Heart left ventricle (tissue), 16 donors: Measurements from ENCODE around the gene RAD51. TPM values are rescaled to one million over a fixed set of nuclear protein-coding genes. Genes with fewer than 3 reads are reported as not detected.
"Not testable (repeated sequence)": the region's sequence is repeated elsewhere in the genome, so short reads cannot be mapped to it uniquely, and the experiment has no call there.

Experiments used
- ATAC-seq, 4 donors: fragments of 200-7000 bp; cut with Tn5 transposase; one replicate each; pipeline ENCODE4 v1.9.1; 2020 to 2022; ENCODE audit warnings: moderate library complexity in 4 of 4, mild to moderate bottlenecking in 3 of 4, moderate number of reproducible peaks in 1 of 4
- DNase-seq, 5 donors: peaks; one replicate each; pipeline ENCODE4 v3.0.0-alpha.2; 2020
- H3K27ac ChIP-seq, 12 donors: fragments of 200-600 bp; sonication (generic) in 4 of 12; one replicate each; pipeline versions ENCODE4 v1.5.0 to v1.8.0; 2016 to 2022; ENCODE audit warnings: mild to moderate bottlenecking in 2 of 12
- H3K27me3 ChIP-seq, 9 donors: fragments of 200-600 bp; sonication (generic) in 2 of 9; one replicate each; pipeline versions ENCODE4 v1.5.1 to v1.8.0; 2016 to 2022; ENCODE audit warnings: mild to moderate bottlenecking in 3 of 9
- H3K36me3 ChIP-seq, 9 donors: fragments of 200-600 bp; sonication (generic) in 2 of 9; one replicate each; pipeline versions ENCODE4 v1.5.0 to v1.8.0; 2018 to 2022; ENCODE audit warnings: mild to moderate bottlenecking in 2 of 9
- H3K4me1 ChIP-seq, 12 donors: fragments of 200-600 bp; sonication (generic) in 4 of 12; one replicate each; pipeline versions ENCODE4 v1.5.0 to v1.8.0; 2016 to 2022; ENCODE audit warnings: mild to moderate bottlenecking in 3 of 12
- H3K4me3 ChIP-seq, 12 donors: fragments of 200-600 bp; sonication (generic) in 4 of 12; one replicate each; pipeline versions ENCODE4 v1.5.0 to v1.8.0; 2017 to 2022; ENCODE audit warnings: mild to moderate bottlenecking in 9 of 12, moderate library complexity in 4 of 12
- H3K9me3 ChIP-seq, 12 donors: fragments of 200-600 bp; sonication (generic) in 4 of 12; one replicate each; pipeline versions ENCODE4 v1.5.0 to v1.8.0; 2016 to 2022; ENCODE audit warnings: mild to moderate bottlenecking in 1 of 12
- CTCF ChIP-seq, 12 donors: fragments of 200-600 bp; sonication (generic) in 4 of 12; IDR thresholded peaks; one replicate each; pipeline versions ENCODE4 v1.5.0 to v1.8.0; 2018 to 2022; ENCODE audit warnings: antibody characterized with exemption in 12 of 12, mild to moderate bottlenecking in 5 of 12
- POLR2A ChIP-seq, 2 donors: fragments of 450-650 bp; IDR thresholded peaks; one replicate each; pipeline ENCODE4 v1.6.1; 2017; ENCODE audit warnings: antibody characterized with exemption in 2 of 2, mild to moderate bottlenecking in 2 of 2, moderate library complexity in 2 of 2
- WGBS, 4 donors: extraction: QIAGEN DNeasy Blood & Tissue Kit in 2 of 4; methylation state at CpG; one replicate each; pipeline versions ENCODE4 v1.1.5 to v1.1.7; 2013 to 2018; 5-methylcytosine and 5-hydroxymethylcytosine counted together
- intact Hi-C, 10 donors: fragments of 100-400 bp; cut with DNase I; formaldehyde crosslinking; loops; one replicate each; pipeline versions ENCODE4 v1.11.1 to v1.14.2; 2022
- polyA plus RNA-seq, 2 donors: library from polyadenylated mRNA; stranded (reverse); fragments of 200-250 nt; gene quantifications; one replicate each; pipeline ENCODE4 v1.2.3, GENCODE V29; 2013
- total RNA-seq, 9 donors: library from RNA; depleted of rRNA in 2 of 9; stranded (reverse); fragments of >200 nt in 2 of 9; fragmentation: NEBNext Ultra II Directional in 3 of 9; extraction: Animal tissue kit (Norgen Biotek cat#: 25700) in 3 of 9; gene quantifications; one replicate each; pipeline versions ENCODE4 v1.1.0 to v1.2.4, GENCODE V29; 2016 to 2023
- donor health status: ischemic (EF 13 %, LVEDD 7.1; RV severe dilation, severe dysfunction).
- donor health status: healthy with polysubstance abuse.
- donor health status: DM: no; HTN: yes; CAD: no.
- donor health status: DM: no; HTN: no; CAD: no.
- donor health status: ischemic (EF 25% LVEDD 6.9; RV normal size, moderate dysfunction).
- donor health status: ischemic (EF 25% LVEDD 5.7; RV mildly dilated, moderate dysfunction).
- donor health status: healthy.
- donor health status: DM: yes; HTN: yes; CAD: no.
- donor health status: ischemic (EF 35%, LVEDD 5.7; RV mildly dilated, moderate dysfunction).
- donor health status: nonischemic (EF 11% LVEDD 7.7; RV severe dilation, severe dysfunction).
- donor health status: DM: yes; HTN: yes; CAD: no.
- donor health status: PGD.
- donor health status: ischemic (EF 29% LVEDD 5.4; RV normal size, mild dysfunction).
- donor health status: nonischemic (EF 23%, LVEDD 6.1; RV moderate dilation, normal function).

Gene RAD51
- total and polyA plus RNA-seq, 11 donors = 0.15 to 3.9 (median 0.56) TPM; not detected in 2

GRCh38 chr15:40664909-40665308 is 30.1 kb upstream of the RAD51 start:
- Histone ChIP-seq H3K4me3 (no peak overlapping the region), H3K9me3 (no peaks in the 10 kb centered on the region), H3K4me1 (no peaks in the 10 kb centered on the region), H3K27me3 (no peaks in the 10 kb centered on the region), H3K27ac (no peak overlapping the region), H3K36me3 (peaks cover 0 to 5% (median 0%) of the 10 kb centered on the region in 9 donors)
- intact Hi-C loops = no loop called here
- TF ChIP-seq CTCF (IDR thresholded peaks at IDR 0.05) (no peak), POLR2A (IDR thresholded peaks at IDR 0.05) (no peak)
- WGBS, 4 donors = 95 to 98% (median 97%) methylated on average over 7 of the region's 7 CpGs
- DNase-seq (no peak), ATAC-seq (no peak)

GRCh38 chr15:40676290-40676689 is 18.7 kb upstream of the RAD51 start:
- not testable (repeated sequence) for H3K36me3 ChIP-seq, H3K27me3 ChIP-seq, H3K9me3 ChIP-seq, H3K4me3 ChIP-seq, ATAC-seq, H3K4me1 ChIP-seq, DNase-seq, H3K27ac ChIP-seq
- WGBS, 4 donors = 87 to 94% (median 91%) methylated on average over 5 to 6 of the region's 6 CpGs
- intact Hi-C loops = loop anchor here in 6 of 10 donors (5.0 to 10.0 kb wide), 4 partner anchors 106 to 219 kb away; partner anchors contain the start of gene VPS18 (in 4 of the 6)

GRCh38 chr15:40676906-40677305 is 18.1 kb upstream of the RAD51 start:
- H3K27ac ChIP-seq, H3K36me3 ChIP-seq, ATAC-seq, H3K4me3 ChIP-seq, DNase-seq, H3K27me3 ChIP-seq, H3K9me3 ChIP-seq, H3K4me1 ChIP-seq: not testable (repeated sequence)
- 94 to 99% (median 96%) methylated on average over 19 to 38 of the region's 38 CpGs for WGBS, 4 donors
- intact Hi-C loops = loop anchor here in 6 of 10 donors (5.0 to 10.0 kb wide), 4 partner anchors 105 to 218 kb away; partner anchors contain the start of gene VPS18 (in 4 of the 6)

- WGBS, 4 donors = 95 to 100% (median 98%) methylated on average over 1 of the region's 1 CpG
- ATAC-seq (no peak), DNase-seq (no peak)
- Histone ChIP-seq H3K4me3 (no peak overlapping the region), H3K27ac (no peak overlapping the region), H3K9me3 (no peaks in the 10 kb centered on the region), H3K4me1 (no peaks in the 10 kb centered on the region), H3K27me3 (no peaks in the 10 kb centered on the region), H3K36me3 (no peaks in the 10 kb centered on the region)
- intact Hi-C loops = no loop called here
- TF ChIP-seq POLR2A (IDR thresholded peaks at IDR 0.05) = no peak
- no peak for TF ChIP-seq CTCF (IDR thresholded peaks at IDR 0.05)
Observed at GRCh38 chr15:40680151-40680550, 14.8 kb upstream of the RAD51 start.

- intact Hi-C loops, H3K27ac ChIP-seq, H3K4me3 ChIP-seq, H3K9me3 ChIP-seq, H3K4me1 ChIP-seq, H3K36me3 ChIP-seq, DNase-seq, H3K27me3 ChIP-seq, ATAC-seq: not testable (repeated sequence)
- 59 to 82% (median 71%) methylated on average over 1 of the region's 1 CpG for WGBS, 4 donors
Observed at GRCh38 chr15:40680959-40681358, 14.0 kb upstream of the RAD51 start.

- Histone ChIP-seq H3K27ac (no peak overlapping the region), H3K4me1 (no peaks in the 10 kb centered on the region), H3K4me3 (no peak overlapping the region), H3K36me3 (peaks cover 0 to 7% (median 0%) of the 10 kb centered on the region in 9 donors), H3K9me3 (no peaks in the 10 kb centered on the region), H3K27me3 (no peaks in the 10 kb centered on the region)
- intact Hi-C loops = no loop called here
- DNase-seq (no peak), ATAC-seq (no peak)
- TF ChIP-seq POLR2A (IDR thresholded peaks at IDR 0.05) (no peak), CTCF (IDR thresholded peaks at IDR 0.05) (no peak)
Observed at GRCh38 chr15:40684381-40684780, 10.6 kb upstream of the RAD51 start.
